Activated naive CD8-positive, alpha-beta T cell treated with anti-CD3 and anti-CD28 coated beads, Interleukin-2, amount 50 U/mL, for 16 hours (primary cell): ENCODE measurements around the gene CTTN.

ENCODE experiments used
- DNase-seq: peaks from one replicate; pipeline ENCODE4 v3.0.0-alpha.2; 2020; ENCODE audit warnings: low read depth, low spot score

CTTN gene

GRCh38 chr11:70473873-70474690 lies 75.8 kb downstream of the CTTN start:
- no peak for DNase-seq

- no peak for DNase-seq
Measured at GRCh38 chr11:70474710-70475109, 76.4 kb downstream of the CTTN start.

GRCh38 chr11:70476669-70477068 lies 78.3 kb downstream of the CTTN start:
- DNase-seq = no peak

- DNase-seq = no peak
Measured at GRCh38 chr11:70477176-70477575, 78.8 kb downstream of the CTTN start.

- DNase-seq = no peak
Measured at GRCh38 chr11:70477609-70478008, 79.3 kb downstream of the CTTN start.

GRCh38 chr11:70478166-70478890 lies 80.0 kb downstream of the CTTN start:
- no peak for DNase-seq

- no peak for DNase-seq
Measured at GRCh38 chr11:70480711-70481110, 82.4 kb downstream of the CTTN start.

- DNase-seq = no peak
Measured at GRCh38 chr11:70481625-70482528, 83.5 kb downstream of the CTTN start.

- DNase-seq = no peak
Measured at GRCh38 chr11:70482529-70482917, 84.2 kb downstream of the CTTN start.

- DNase-seq = no peak
Measured at GRCh38 chr11:70483077-70483861, 84.9 kb downstream of the CTTN start.

GRCh38 chr11:70483917-70484316 lies 85.6 kb downstream of the CTTN start:
- no peak for DNase-seq

- DNase-seq = no peak
Measured at GRCh38 chr11:70485326-70486025, 87.1 kb downstream of the CTTN start.

- no peak for DNase-seq
Measured at GRCh38 chr11:70486026-70486415, 87.7 kb downstream of the CTTN start.
